Astrocyte (in vitro differentiated cells and primary cell): ENCODE data around the gene PEPD. TPM values are rescaled to one million over a fixed set of nuclear protein-coding genes. Genes with fewer than 3 reads are reported as not detected.

Experiments
- DNase-seq: peaks from one replicate; pipeline ENCODE4 v3.0.0-alpha.2; 2010; ENCODE audit warnings: low read depth
- FAIRE-seq: peaks from 2 replicates; lab custom pipeline; 2011; peaks lifted over from hg19 to GRCh38; lab: Jason Lieb, UNC
- H2AFZ ChIP-seq: 2 replicates; pipeline ENCODE4 v1.6.0; 2012; ENCODE audit warnings: low read depth, low read length, inconsistent platforms
- H3K27ac ChIP-seq: 2 replicates; pipeline ENCODE4 v1.5.1; 2011; ENCODE audit warnings: low read depth, low read length, inconsistent platforms
- H3K27me3 ChIP-seq: 2 replicates; pipeline ENCODE4 v1.6.0; 2011; ENCODE audit warnings: low read length, inconsistent platforms; ENCODE audit not compliant: insufficient read depth
- H3K36me3 ChIP-seq: 2 replicates; pipeline ENCODE4 v1.5.1; 2011; ENCODE audit warnings: low read length, inconsistent platforms; ENCODE audit not compliant: insufficient read depth
- H3K4me1 ChIP-seq: 2 replicates; pipeline ENCODE4 v1.5.1; 2011; ENCODE audit warnings: low read length, inconsistent platforms; ENCODE audit not compliant: insufficient read depth
- H3K4me2 ChIP-seq: 2 replicates; pipeline ENCODE4 v1.6.0; 2012; ENCODE audit warnings: low read length, inconsistent platforms
- H3K4me3 ChIP-seq: 2 replicates; pipeline ENCODE4 v1.5.1; 2011; ENCODE audit warnings: low read depth, mild to moderate bottlenecking, low read length, inconsistent platforms; ENCODE audit not compliant: insufficient read depth
- H3K79me2 ChIP-seq: 2 replicates; pipeline ENCODE4 v1.6.0; 2012; ENCODE audit warnings: mild to moderate bottlenecking, low read length, inconsistent platforms; ENCODE audit not compliant: insufficient read depth
- H3K9ac ChIP-seq: 2 replicates; pipeline ENCODE4 v1.6.0; 2012; ENCODE audit warnings: mild to moderate bottlenecking, low read length, inconsistent platforms
- H3K9me3 ChIP-seq: 2 replicates; pipeline ENCODE4 v1.5.1; 2012; ENCODE audit warnings: low read depth, mild to moderate bottlenecking, low read length, inconsistent platforms; ENCODE audit not compliant: insufficient read depth
- H4K20me1 ChIP-seq: 2 replicates; pipeline ENCODE4 v1.6.0; 2012; ENCODE audit warnings: low read length, inconsistent platforms; ENCODE audit not compliant: insufficient read depth
- H3K27ac Mint-ChIP-seq: one replicate; pipeline ENCODE4 v1.8.0; 2021; ENCODE audit warnings: mild to moderate bottlenecking, mixed read lengths; ENCODE audit not compliant: unreplicated experiment
- H3K27me3 Mint-ChIP-seq: one replicate; pipeline ENCODE4 v1.8.0; 2021; ENCODE audit warnings: low read depth, mixed read lengths; ENCODE audit not compliant: unreplicated experiment
- H3K36me3 Mint-ChIP-seq: one replicate; pipeline ENCODE4 v1.8.0; 2021; ENCODE audit warnings: low read depth, mixed read lengths; ENCODE audit not compliant: unreplicated experiment
- H3K4me1 Mint-ChIP-seq: one replicate; pipeline ENCODE4 v1.8.0; 2021; ENCODE audit warnings: low read depth, mixed read lengths; ENCODE audit not compliant: unreplicated experiment
- H3K4me3 Mint-ChIP-seq: one replicate; pipeline ENCODE4 v1.8.0; 2021; ENCODE audit warnings: mild to moderate bottlenecking, moderate library complexity, mixed read lengths; ENCODE audit not compliant: unreplicated experiment
- H3K9me3 Mint-ChIP-seq: one replicate; pipeline ENCODE4 v1.8.0; 2021; ENCODE audit warnings: mild to moderate bottlenecking, mixed read lengths; ENCODE audit not compliant: unreplicated experiment
- CTCF ChIP-seq: IDR thresholded peaks from 2 replicates; pipeline ENCODE4 v1.5.1; 2011; ENCODE audit warnings: low read depth, mild to moderate bottlenecking, inconsistent platforms, low read length, moderate library complexity; ENCODE audit not compliant: insufficient read depth
- EZH2 ChIP-seq: IDR thresholded peaks from 2 replicates; pipeline ENCODE4 v1.6.1; 2012; ENCODE audit warnings: mild to moderate bottlenecking, low read length, inconsistent platforms; ENCODE audit not compliant: insufficient read depth
- total RNA-seq: library from RNA; stranded (reverse); gene quantifications from 2 replicates; pipeline ENCODE4 v1.2.1, GENCODE V29; 2021

The PEPD gene
- total RNA-seq, 1 donor from 2014 or later = 37.9 TPM

GRCh38 chr19:33381101-33381500 lies 140.5 kb downstream of the PEPD start:
- no peak for FAIRE-seq
- Histone ChIP-seq H3K9me3 (no peaks in the 10 kb centered on the region), H2AFZ (no peak overlapping the region), H3K79me2 (peaks cover 97% of the 10 kb centered on the region), H3K4me3 (no peak overlapping the region), H4K20me1 (peaks cover 97% of the 10 kb centered on the region), H3K27me3 (no peaks in the 10 kb centered on the region), H3K9ac (no peak overlapping the region), H3K36me3 (no peaks in the 10 kb centered on the region), H3K4me2 (no peak overlapping the region), H3K4me1 (peaks cover 7% of the 10 kb centered on the region), H3K27ac (no peak overlapping the region)
- no peak overlapping the region for H3K4me3 Mint-ChIP-seq
- TF ChIP-seq EZH2 = no peak
- no peak for TF ChIP-seq CTCF
- no peak overlapping the region for H3K27ac Mint-ChIP-seq
- H3K4me1 Mint-ChIP-seq = peaks cover 19% of the 10 kb centered on the region
- DNase-seq = no peak
- H3K36me3 Mint-ChIP-seq = peaks cover 12% of the 10 kb centered on the region
- H3K9me3 Mint-ChIP-seq = no peaks in the 10 kb centered on the region
- H3K27me3 Mint-ChIP-seq = no peaks in the 10 kb centered on the region

- H3K9me3 Mint-ChIP-seq = no peaks in the 10 kb centered on the region
- H3K27ac ChIP-seq = no peak overlapping the region
- H3K4me1 ChIP-seq = peaks cover 20% of the 10 kb centered on the region
- H3K9ac ChIP-seq = no peak overlapping the region
- no peak overlapping the region for H2AFZ ChIP-seq
- peaks cover 100% of the 10 kb centered on the region for H4K20me1 ChIP-seq
- peaks cover 30% of the 10 kb centered on the region for H3K4me1 Mint-ChIP-seq
- no peaks in the 10 kb centered on the region for H3K27me3 ChIP-seq
- H3K36me3 ChIP-seq = no peaks in the 10 kb centered on the region
- no peak overlapping the region for H3K4me3 ChIP-seq
- DNase-seq (no peak), FAIRE-seq (no peak)
- H3K27ac Mint-ChIP-seq = no peak overlapping the region
- peak overlapping the region; percentile 9 for H3K4me3 Mint-ChIP-seq
- H3K9me3 ChIP-seq = no peaks in the 10 kb centered on the region
- H3K36me3 Mint-ChIP-seq = peaks cover 10% of the 10 kb centered on the region
- TF ChIP-seq EZH2 = no peak
- TF ChIP-seq CTCF = no peak
- H3K79me2 ChIP-seq = peaks cover 99% of the 10 kb centered on the region
- no peak overlapping the region for H3K4me2 ChIP-seq
- H3K27me3 Mint-ChIP-seq = no peaks in the 10 kb centered on the region
Measured at GRCh38 chr19:33379151-33379829, 142.3 kb downstream of the PEPD start.
